Mesodermal cell (in vitro differentiated cells): ENCODE data around the gene ERBB4.

Source experiments
- H3K27ac ChIP-seq: 2 replicates; pipeline ENCODE4 v1.7.0; 2013; ENCODE audit warnings: mild to moderate bottlenecking, low read depth, low read length, moderate library complexity; ENCODE audit not compliant: severe bottlenecking
- H3K36me3 ChIP-seq: 2 replicates; pipeline ENCODE4 v1.7.1; 2013; ENCODE audit warnings: mild to moderate bottlenecking, low read length, moderate library complexity; ENCODE audit not compliant: control insufficient read depth, insufficient read depth
- H3K4me1 ChIP-seq: one replicate; pipeline ENCODE4 v1.7.1; 2013; ENCODE audit warnings: mild to moderate bottlenecking, low read length; ENCODE audit not compliant: insufficient read depth, control insufficient read depth, poor library complexity, severe bottlenecking
- H3K4me3 ChIP-seq: 2 replicates; pipeline ENCODE4 v1.7.0; 2013; ENCODE audit warnings: low read length, control low read depth, mild to moderate bottlenecking; ENCODE audit not compliant: insufficient read depth, poor library complexity, severe bottlenecking; ENCODE audit errors: extremely low read depth
- H3K9me3 ChIP-seq: 2 replicates; pipeline ENCODE4 v1.7.1; 2013; ENCODE audit warnings: mild to moderate bottlenecking, low read length, moderate library complexity; ENCODE audit not compliant: control insufficient read depth
- WGBS, 2 experiments: methylation state at CpG; one replicate each; pipeline ENCODE4 v1.1.5; 2013; ENCODE audit warnings: missing lambda C conversion rate in 2 of 2; ENCODE audit not compliant: insufficient coverage in 2 of 2; 5-methylcytosine and 5-hydroxymethylcytosine counted together

Gene ERBB4

GRCh38 chr2:212153923-212154322 lies 384.7 kb downstream of the ERBB4 start:
- Histone ChIP-seq H3K9me3 (no peaks in the 10 kb centered on the region), H3K4me1 (no peaks in the 10 kb centered on the region), H3K36me3 (no peaks in the 10 kb centered on the region), H3K27ac (no peak overlapping the region), H3K4me3 (no peak overlapping the region)
- no CpG with 5 or more reads among the region's 2 CpGs for WGBS, 2 experiments

GRCh38 chr2:212147921-212148513 lies 390.6 kb downstream of the ERBB4 start:
- Histone ChIP-seq H3K4me1 (no peaks in the 10 kb centered on the region), H3K4me3 (no peak overlapping the region), H3K27ac (no peak overlapping the region), H3K36me3 (no peaks in the 10 kb centered on the region), H3K9me3 (no peaks in the 10 kb centered on the region)
- WGBS, 2 experiments: no CpG with 5 or more reads among the region's 2 CpGs

DNA sequence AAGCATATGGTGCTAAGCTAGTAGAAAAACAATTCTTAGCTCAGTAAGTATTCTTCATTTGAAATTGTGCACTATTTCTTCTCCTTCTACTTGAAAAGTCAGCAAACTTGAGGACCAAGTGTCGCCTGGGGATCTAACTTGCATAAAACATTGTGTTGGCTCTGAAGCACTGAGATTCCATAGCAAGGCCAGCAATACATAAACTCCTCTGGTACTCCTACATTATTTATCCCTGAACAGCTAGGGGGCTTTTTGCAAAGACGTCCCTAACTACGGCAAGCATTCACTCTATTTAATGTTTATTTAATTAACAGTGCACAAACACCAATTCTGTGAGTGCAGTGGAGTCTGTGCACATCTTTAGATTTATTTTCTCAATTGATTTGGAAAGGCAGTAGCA lies 392.2 kb downstream of the ERBB4 start:
- 80 to 90% methylated on average over 1 of the region's 3 CpGs for WGBS, 2 experiments
- Histone ChIP-seq H3K36me3 (no peaks in the 10 kb centered on the region), H3K4me3 (no peak overlapping the region), H3K9me3 (no peaks in the 10 kb centered on the region), H3K27ac (no peak overlapping the region), H3K4me1 (no peaks in the 10 kb centered on the region)

- Histone ChIP-seq H3K27ac (no peak overlapping the region), H3K4me1 (no peaks in the 10 kb centered on the region), H3K9me3 (no peaks in the 10 kb centered on the region), H3K4me3 (no peak overlapping the region), H3K36me3 (no peaks in the 10 kb centered on the region)
- 80 to 100% methylated on average over 1 of the region's 1 CpG for WGBS, 2 experiments
These were observed 393.5 kb downstream of the ERBB4 start for GRCh38 chr2:212145121-212145520.

DNA sequence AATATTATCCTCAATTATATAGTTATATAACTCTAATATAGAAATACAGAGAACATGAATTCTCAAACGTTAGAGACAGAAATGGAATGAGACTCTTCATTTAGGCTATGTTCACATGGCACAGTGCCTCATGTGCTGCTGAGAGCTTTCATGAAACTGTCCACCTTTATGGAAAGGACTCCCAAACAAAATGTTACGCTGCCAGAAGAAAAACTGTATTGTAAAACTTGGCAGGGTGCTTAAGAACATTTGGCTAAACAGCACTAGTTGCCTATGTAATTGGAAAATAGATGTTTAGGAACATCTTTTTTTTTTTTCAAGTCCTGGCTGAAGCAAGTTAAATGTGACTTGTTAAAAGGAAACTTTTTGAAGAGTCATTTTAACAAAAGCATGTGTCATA lies 396.0 kb downstream of the ERBB4 start:
- H3K9me3 ChIP-seq: no peaks in the 10 kb centered on the region

DNA sequence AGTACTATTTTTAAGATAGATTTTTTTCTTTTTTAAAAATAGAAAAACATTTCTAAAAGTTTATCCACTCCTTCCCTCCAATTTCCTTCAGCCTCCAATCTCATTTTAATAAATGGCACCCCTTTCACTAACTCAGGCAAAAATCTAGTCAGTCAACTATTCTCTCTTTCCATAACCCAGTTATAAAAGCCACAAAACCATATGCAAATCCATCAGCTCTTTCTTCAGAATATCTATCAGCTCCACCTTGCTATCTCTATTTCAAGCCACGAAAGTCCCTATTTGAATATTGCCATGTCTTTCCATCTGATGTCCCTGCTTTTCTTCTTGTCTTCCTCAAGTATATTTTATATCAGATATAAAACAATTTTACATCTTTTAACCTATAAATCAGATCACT lies 397.1 kb downstream of the ERBB4 start:
- no peaks in the 10 kb centered on the region for H3K4me1 ChIP-seq
- H3K27ac ChIP-seq: no peak overlapping the region
- H3K4me3 ChIP-seq: no peak overlapping the region
- whole genome bisulfite sequencing, 2 experiments: 100% methylated on average over 1 of the region's 1 CpG
- no peaks in the 10 kb centered on the region for H3K36me3 ChIP-seq
- H3K9me3 ChIP-seq: no peaks in the 10 kb centered on the region

More for the DNA sequence above, 396.0 kb downstream of the ERBB4 start:
- Histone ChIP-seq H3K27ac (no peak overlapping the region), H3K4me1 (no peaks in the 10 kb centered on the region), H3K4me3 (no peak overlapping the region), H3K36me3 (no peaks in the 10 kb centered on the region)
- WGBS, 2 experiments: 75 to 100% methylated on average over 1 of the region's 2 CpGs

GRCh38 chr2:212136216-212136795 lies 402.3 kb downstream of the ERBB4 start:
- Histone ChIP-seq H3K27ac (no peak overlapping the region), H3K4me3 (no peak overlapping the region), H3K4me1 (no peaks in the 10 kb centered on the region), H3K36me3 (no peaks in the 10 kb centered on the region), H3K9me3 (no peaks in the 10 kb centered on the region)
- WGBS, 2 experiments: no CpG with 5 or more reads among the region's 2 CpGs

GRCh38 chr2:212135739-212136138 lies 402.9 kb downstream of the ERBB4 start:
- H3K4me1 ChIP-seq: no peaks in the 10 kb centered on the region
- H3K4me3 ChIP-seq: no peak overlapping the region
- no peaks in the 10 kb centered on the region for H3K9me3 ChIP-seq
- WGBS, 2 experiments: no CpG with 5 or more reads among the region's 2 CpGs
- no peak overlapping the region for H3K27ac ChIP-seq
- no peaks in the 10 kb centered on the region for H3K36me3 ChIP-seq

DNA sequence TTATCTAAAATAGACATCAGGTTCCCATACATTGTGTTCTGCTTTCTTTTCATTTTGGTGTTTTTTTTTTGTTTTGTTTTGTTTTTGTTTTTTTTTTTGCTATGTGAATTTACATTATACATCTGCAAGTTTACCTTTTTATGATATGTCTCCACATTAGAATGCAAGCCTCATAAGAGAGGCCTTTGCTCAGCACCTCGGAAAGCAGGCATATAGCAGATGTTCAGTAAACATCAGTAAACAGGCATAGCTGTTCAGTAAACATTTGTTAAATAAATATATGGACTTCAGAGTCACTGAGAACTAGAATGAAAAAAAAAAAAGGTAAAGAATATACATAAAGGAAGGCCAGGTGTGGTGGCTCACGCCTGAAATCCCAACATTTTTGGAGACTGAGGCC lies 405.3 kb downstream of the ERBB4 start:
- 100% methylated on average over 1 of the region's 2 CpGs; no CpG with 5 or more reads in 1 of the 2 experiments for WGBS, 2 experiments
- H3K9me3 ChIP-seq: no peaks in the 10 kb centered on the region

GRCh38 chr2:212124598-212124997 lies 414.0 kb downstream of the ERBB4 start:
- Histone ChIP-seq H3K9me3 (no peaks in the 10 kb centered on the region), H3K4me3 (no peak overlapping the region), H3K27ac (no peak overlapping the region), H3K4me1 (no peaks in the 10 kb centered on the region), H3K36me3 (no peaks in the 10 kb centered on the region)
- 80 to 85% methylated on average over 10 of the region's 10 CpGs for WGBS, 2 experiments

More for the DNA sequence above, 405.3 kb downstream of the ERBB4 start:
- H3K4me1 ChIP-seq: no peaks in the 10 kb centered on the region
- no peaks in the 10 kb centered on the region for H3K36me3 ChIP-seq
- no peak overlapping the region for H3K27ac ChIP-seq
- H3K4me3 ChIP-seq: no peak overlapping the region

- Histone ChIP-seq H3K4me3 (no peak overlapping the region), H3K36me3 (no peaks in the 10 kb centered on the region), H3K9me3 (no peaks in the 10 kb centered on the region), H3K27ac (no peak overlapping the region), H3K4me1 (no peaks in the 10 kb centered on the region)
- whole genome bisulfite sequencing, 2 experiments: 89% methylated on average over 1 of the region's 2 CpGs; no CpG with 5 or more reads in 1 of the 2 experiments
These were observed 419.0 kb downstream of the ERBB4 start for GRCh38 chr2:212119591-212119990.
